Measurements from ENCODE around the gene RNF126.
"Not testable (repeated sequence)": the region's sequence is repeated elsewhere in the genome, so short reads cannot be mapped to it uniquely, and the experiment has no call there.

DNA sequence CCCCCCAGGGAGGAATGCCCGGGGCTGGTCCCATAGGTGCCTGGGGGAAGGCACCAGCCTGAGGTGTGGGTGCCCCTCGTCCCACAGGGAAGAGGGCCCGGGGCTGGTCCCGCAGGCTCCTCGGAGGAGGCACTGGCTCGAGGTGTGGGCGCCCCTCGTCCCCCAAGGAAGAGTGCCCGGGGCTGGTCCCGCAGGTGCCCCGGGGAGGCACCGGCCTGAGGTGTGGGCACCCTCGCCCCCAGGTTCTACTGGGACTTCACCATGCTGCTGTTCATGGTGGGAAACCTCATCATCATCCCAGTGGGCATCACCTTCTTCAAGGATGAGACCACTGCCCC is 59.7 kb downstream of the RNF126 start:
- TF ChIP-seq POLR2A (IDR thresholded peaks at IDR 0.05; ENCODE audit: low read length); GATA1 (IDR thresholded peaks at IDR 0.05; ENCODE audit: low read depth, low read length): not testable (repeated sequence)
